H9 (cell line): ENCODE data around the gene PTGR1. TPM values are rescaled to one million over a fixed set of nuclear protein-coding genes. Genes with fewer than 3 reads are reported as not detected.
A peak's percentile ranks its signal among the peaks of the same experiment; 100 is the strongest.

Source experiments
- DNase-seq: peaks from one replicate; pipeline ENCODE4 v3.0.0-alpha.2; 2017
- H2AFZ ChIP-seq: one replicate; pipeline ENCODE4 v1.6.1; 2013; ENCODE audit warnings: mild to moderate bottlenecking, low read length, control low read depth, moderate library complexity
- H2AK5ac ChIP-seq: 2 replicates; pipeline ENCODE4 v1.6.1; 2013; ENCODE audit warnings: low read length, control low read depth, mixed read lengths; ENCODE audit not compliant: insufficient read length
- H2BK120ac ChIP-seq: one replicate; pipeline ENCODE4 v1.6.1; 2013; ENCODE audit warnings: low read depth, mild to moderate bottlenecking, low read length, control low read depth, inconsistent platforms; ENCODE audit not compliant: poor library complexity, severe bottlenecking
- H2BK12ac ChIP-seq: 2 replicates; pipeline ENCODE4 v1.6.1; 2013; ENCODE audit warnings: low read length, control low read depth, mixed read lengths, low read depth; ENCODE audit not compliant: insufficient read length
- H2BK15ac ChIP-seq: 2 replicates; pipeline ENCODE4 v1.6.1; 2013; ENCODE audit warnings: low read depth, low read length, control low read depth
- H2BK20ac ChIP-seq: one replicate; pipeline ENCODE4 v1.6.1; 2013; ENCODE audit warnings: low read depth, mild to moderate bottlenecking, low read length, control low read depth, inconsistent platforms; ENCODE audit not compliant: poor library complexity, severe bottlenecking
- H2BK5ac ChIP-seq: 2 replicates; pipeline ENCODE4 v1.6.1; 2013; ENCODE audit warnings: low read length, control low read depth, mixed read lengths; ENCODE audit not compliant: insufficient read length
- H3K14ac ChIP-seq: 2 replicates; pipeline ENCODE4 v1.6.1; 2013; ENCODE audit warnings: low read length, control low read depth; ENCODE audit not compliant: insufficient read depth
- H3K18ac ChIP-seq: 2 replicates; pipeline ENCODE4 v1.6.1; 2013; ENCODE audit warnings: low read depth, mild to moderate bottlenecking, mixed read lengths, low read length, control low read depth; ENCODE audit not compliant: insufficient read length
- H3K23ac ChIP-seq: 2 replicates; pipeline ENCODE4 v1.6.1; 2013; ENCODE audit warnings: low read length, control low read depth, mixed read lengths, low read depth; ENCODE audit not compliant: insufficient read length
- H3K23me2 ChIP-seq: 2 replicates; pipeline ENCODE4 v1.6.1; 2013; ENCODE audit warnings: low read depth, mild to moderate bottlenecking, mixed read lengths, low read length, control low read depth; ENCODE audit not compliant: insufficient read length, poor library complexity, severe bottlenecking
- H3K27ac ChIP-seq: 2 replicates; pipeline ENCODE4 v1.5.1; 2013; ENCODE audit warnings: low read length, control low read depth, mixed read lengths, low read depth; ENCODE audit not compliant: insufficient read length
- H3K27me3 ChIP-seq: 2 replicates; pipeline ENCODE4 v1.6.1; 2013; ENCODE audit warnings: low read length, control low read depth, inconsistent platforms; ENCODE audit not compliant: insufficient read depth
- H3K4ac ChIP-seq: 2 replicates; pipeline ENCODE4 v1.6.1; 2013; ENCODE audit warnings: low read depth, mild to moderate bottlenecking, control low read depth, inconsistent platforms, low read length, moderate library complexity
- H3K4me1 ChIP-seq: 2 replicates; pipeline ENCODE4 v1.6.1; 2013; ENCODE audit warnings: low read length, control low read depth, inconsistent platforms; ENCODE audit not compliant: insufficient read depth
- H3K4me2 ChIP-seq: 2 replicates; pipeline ENCODE4 v1.6.1; 2013; ENCODE audit warnings: low read length, control low read depth, mixed read lengths; ENCODE audit not compliant: insufficient read length, insufficient read depth
- H3K56ac ChIP-seq: 2 replicates; pipeline ENCODE4 v1.6.1; 2013; ENCODE audit warnings: low read depth, mild to moderate bottlenecking, mixed read lengths, low read length, control low read depth; ENCODE audit not compliant: insufficient read length
- H3K79me1 ChIP-seq: 2 replicates; pipeline ENCODE4 v1.6.1; 2013; ENCODE audit warnings: low read depth, mild to moderate bottlenecking, moderate library complexity, low read length, control low read depth, inconsistent platforms; ENCODE audit not compliant: insufficient read depth, poor library complexity, severe bottlenecking
- H3K79me2 ChIP-seq: 2 replicates; pipeline ENCODE4 v1.6.1; 2013; ENCODE audit warnings: low read length, control low read depth, inconsistent platforms; ENCODE audit not compliant: insufficient read depth
- H3K9ac ChIP-seq: 2 replicates; pipeline ENCODE4 v1.6.1; 2013; ENCODE audit warnings: low read length, control low read depth, mixed read lengths; ENCODE audit not compliant: insufficient read length; ENCODE audit errors: extremely low read depth
- H3K9me3 ChIP-seq: one replicate; pipeline ENCODE4 v1.6.1; 2013; ENCODE audit warnings: low read depth, low read length, inconsistent platforms; ENCODE audit not compliant: control insufficient read depth
- H3T11ph ChIP-seq: one replicate; pipeline ENCODE4 v1.6.1; 2013; ENCODE audit warnings: mild to moderate bottlenecking, low read length, control low read depth, inconsistent platforms
- H4K20me1 ChIP-seq: one replicate; pipeline ENCODE4 v1.6.1; 2013; ENCODE audit not compliant: control insufficient read depth, insufficient read length, insufficient read depth
- H4K5ac ChIP-seq: 2 replicates; pipeline ENCODE4 v1.6.1; 2013; ENCODE audit warnings: low read depth, mild to moderate bottlenecking, mixed read lengths, low read length, control low read depth; ENCODE audit not compliant: insufficient read length
- H4K8ac ChIP-seq: replicated peaks from 2 replicates; pipeline ENCODE4 v1.6.1; 2013; ENCODE audit warnings: low read length, control low read depth, mixed read lengths, low read depth; ENCODE audit not compliant: insufficient read length
- H4K91ac ChIP-seq: 2 replicates; pipeline ENCODE4 v1.6.1; 2013; ENCODE audit warnings: low read depth, mild to moderate bottlenecking, moderate library complexity, mixed read lengths, low read length, control low read depth; ENCODE audit not compliant: insufficient read length
- H3K27ac Mint-ChIP-seq, 3 experiments: 2 replicates in 2 of 3; 3 replicates in 1 of 3; pipeline ENCODE4 v1.8.0; 2020 to 2021; ENCODE audit warnings: mixed read lengths in 3 of 3, mild to moderate bottlenecking in 1 of 3, moderate library complexity in 1 of 3
- H3K27me3 Mint-ChIP-seq: 2 replicates; pipeline ENCODE4 v1.8.0; 2021; ENCODE audit warnings: low read depth, mild to moderate bottlenecking, moderate library complexity, mixed read lengths
- H3K36me3 Mint-ChIP-seq, 3 experiments: 2 replicates in 2 of 3; 3 replicates in 1 of 3; pipeline ENCODE4 v1.8.0; 2020 to 2021; ENCODE audit warnings: low read depth in 3 of 3, mixed read lengths in 3 of 3; ENCODE audit not compliant: insufficient read depth in 1 of 3
- H3K4me1 Mint-ChIP-seq, 2 experiments: 2 replicates each; pipeline ENCODE4 v1.8.0; 2020; ENCODE audit warnings: mixed read lengths in 2 of 2
- H3K4me3 Mint-ChIP-seq, 2 experiments: 2 replicates in 1 of 2; 3 replicates in 1 of 2; pipeline ENCODE4 v1.8.0; 2020 to 2021; ENCODE audit warnings: mild to moderate bottlenecking in 2 of 2, mixed read lengths in 2 of 2, moderate library complexity in 1 of 2
- H3K9me3 Mint-ChIP-seq, 2 experiments: 2 replicates in 1 of 2; 3 replicates in 1 of 2; pipeline ENCODE4 v1.8.0; 2020; ENCODE audit warnings: mild to moderate bottlenecking in 2 of 2, mixed read lengths in 2 of 2, moderate library complexity in 1 of 2
- WGBS: extraction: QIAGEN DNeasy Blood & Tissue Kit; methylation state at CpG from one replicate; pipeline ENCODE4 v1.1.7; 2013; ENCODE audit warnings: missing lambda C conversion rate, low lambda C conversion rate, mixed read lengths; ENCODE audit not compliant: insufficient read length; ENCODE audit errors: extremely low coverage; 5-methylcytosine and 5-hydroxymethylcytosine counted together
- total RNA-seq: library from RNA; stranded (reverse); gene quantifications from 2 replicates; pipeline ENCODE4 v1.2.1, GENCODE V29; 2021
- TF ChIP-seq, protein P1 (sequence below): fragments of 200-600 bp; sonication (generic); conservative IDR thresholded peaks from 3 replicates; pipeline ENCODE4 v1.8.0; 2021; ENCODE audit warnings: antibody characterized with exemption, mild to moderate bottlenecking

PTGR1 gene
- total RNA-seq, 1 experiment from 2014 or later, result 45.2 TPM

DNA sequence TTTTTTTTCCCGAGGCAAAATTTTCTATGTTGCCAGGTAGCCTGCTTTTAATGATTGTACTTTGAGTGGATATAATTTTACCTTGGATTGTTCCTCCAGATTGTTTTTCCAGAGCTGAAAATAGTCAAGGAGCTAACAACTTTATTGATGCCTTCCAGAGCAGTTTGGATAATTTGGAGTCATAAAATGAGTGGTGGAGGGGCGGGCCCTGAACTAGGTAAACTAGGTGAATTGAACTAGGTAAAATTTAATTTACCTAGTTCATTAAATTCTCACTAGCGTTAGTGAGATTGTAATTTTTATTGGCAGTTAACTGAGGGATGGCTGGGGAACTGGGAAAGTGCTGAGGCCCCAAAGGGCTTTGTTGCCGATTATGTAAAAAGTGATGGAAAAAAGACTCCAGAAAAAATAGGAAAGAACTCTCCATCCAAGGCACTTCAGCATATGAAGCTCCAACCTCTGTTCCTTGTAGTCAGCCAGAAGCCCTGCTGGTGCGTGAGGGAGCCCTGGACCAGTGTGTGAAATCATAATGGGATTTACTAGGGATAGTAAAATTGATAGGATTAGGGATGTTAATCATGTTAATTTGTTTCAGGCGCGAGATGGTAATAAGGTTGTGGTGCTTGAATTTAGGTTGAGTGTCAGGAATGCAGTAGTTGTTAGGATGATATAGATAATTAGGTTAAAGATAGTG lies 33.4 kb upstream of the PTGR1 start:
- H3K36me3 Mint-ChIP-seq, result peaks cover 0 to 6% (median 4%) of the 10 kb centered on the region in 3 experiments; a peak in 4 of 7 replicates
- peaks cover 5% of the 10 kb centered on the region for H3K23me2 ChIP-seq
- H2AFZ ChIP-seq, result no peak overlapping the region
- no peaks in the 10 kb centered on the region for H3K9me3 ChIP-seq
- H3K27me3 ChIP-seq, result no peaks in the 10 kb centered on the region
- H4K91ac ChIP-seq, result no peak overlapping the region
- no peak for DNase-seq
- no peak overlapping the region for H3K9ac ChIP-seq
- peak overlapping the region; percentile 95 for H3K4me3 Mint-ChIP-seq
- no peak overlapping the region for H2AK5ac ChIP-seq
- H3K9me3 Mint-ChIP-seq, result no peaks in the 10 kb centered on the region; a peak in 1 of 5 replicates
- no peak overlapping the region for H4K5ac ChIP-seq
- no peak overlapping the region for H3K27ac Mint-ChIP-seq
- H2BK15ac ChIP-seq, result no peak overlapping the region
- no peak overlapping the region for H2BK5ac ChIP-seq
- 100% methylated on average over 2 of the region's 7 CpGs for WGBS
- no peak overlapping the region for H3K27ac ChIP-seq
- H3K79me2 ChIP-seq, result peaks cover 37% of the 10 kb centered on the region
- H2BK120ac ChIP-seq, result no peak overlapping the region
- no peak overlapping the region for H3K23ac ChIP-seq
- H3K27me3 Mint-ChIP-seq, result no peaks in the 10 kb centered on the region
- no peaks in the 10 kb centered on the region; the same call in 1 of the 2 replicates for H3K4me1 ChIP-seq
- no peak overlapping the region for H3K4ac ChIP-seq
- H3K79me1 ChIP-seq, result peaks cover 2% of the 10 kb centered on the region
- no peak overlapping the region for H2BK12ac ChIP-seq
- H3K4me2 ChIP-seq, result peak overlapping the region; percentile 94
- H4K20me1 ChIP-seq, result no peaks in the 10 kb centered on the region
- H3K56ac ChIP-seq, result no peak overlapping the region
- no peak overlapping the region for H4K8ac ChIP-seq
- no peak overlapping the region for H3K14ac ChIP-seq
- no peak overlapping the region for H2BK20ac ChIP-seq
- no peak overlapping the region for H3T11ph ChIP-seq
- TF ChIP-seq, protein P1, sequence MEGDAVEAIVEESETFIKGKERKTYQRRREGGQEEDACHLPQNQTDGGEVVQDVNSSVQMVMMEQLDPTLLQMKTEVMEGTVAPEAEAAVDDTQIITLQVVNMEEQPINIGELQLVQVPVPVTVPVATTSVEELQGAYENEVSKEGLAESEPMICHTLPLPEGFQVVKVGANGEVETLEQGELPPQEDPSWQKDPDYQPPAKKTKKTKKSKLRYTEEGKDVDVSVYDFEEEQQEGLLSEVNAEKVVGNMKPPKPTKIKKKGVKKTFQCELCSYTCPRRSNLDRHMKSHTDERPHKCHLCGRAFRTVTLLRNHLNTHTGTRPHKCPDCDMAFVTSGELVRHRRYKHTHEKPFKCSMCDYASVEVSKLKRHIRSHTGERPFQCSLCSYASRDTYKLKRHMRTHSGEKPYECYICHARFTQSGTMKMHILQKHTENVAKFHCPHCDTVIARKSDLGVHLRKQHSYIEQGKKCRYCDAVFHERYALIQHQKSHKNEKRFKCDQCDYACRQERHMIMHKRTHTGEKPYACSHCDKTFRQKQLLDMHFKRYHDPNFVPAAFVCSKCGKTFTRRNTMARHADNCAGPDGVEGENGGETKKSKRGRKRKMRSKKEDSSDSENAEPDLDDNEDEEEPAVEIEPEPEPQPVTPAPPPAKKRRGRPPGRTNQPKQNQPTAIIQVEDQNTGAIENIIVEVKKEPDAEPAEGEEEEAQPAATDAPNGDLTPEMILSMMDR, result no peak
- no peak overlapping the region for H3K18ac ChIP-seq
- peaks cover 18 to 23% of the 10 kb centered on the region in 2 experiments for H3K4me1 Mint-ChIP-seq
